Hematopoietic multipotent progenitor cell treated with erythropoietin and hydrocortisone succinate and interleukin-3 and kit ligand, for 6 days (in vitro differentiated cells): ENCODE results near the gene RNF167.

ENCODE experiments used
- DNase-seq: peaks from one replicate; pipeline ENCODE4 v3.0.0-alpha.2; 2015

Gene RNF167

GRCh38 chr17:4958102-4958501 is 18.0 kb downstream of the RNF167 start:
- DNase-seq, result no peak

GRCh38 chr17:4959261-4959965 is 19.3 kb downstream of the RNF167 start:
- no peak for DNase-seq

- no peak for DNase-seq
Observed at GRCh38 chr17:4960279-4960922, 20.3 kb downstream of the RNF167 start.

- DNase-seq, result no peak
Observed at GRCh38 chr17:4965311-4965986, 25.4 kb downstream of the RNF167 start.

GRCh38 chr17:4966844-4967538 is 26.9 kb downstream of the RNF167 start:
- peak; percentile 99 for DNase-seq

GRCh38 chr17:4967539-4968485 is 27.7 kb downstream of the RNF167 start, which contains the start of gene SPAG7:
Gene SPAG7 (minus strand): TSS chr17:4967817. CDS start chr17:4967804, 13 bp downstream.
- peak; percentile 98 for DNase-seq

- DNase-seq, result peak; percentile 33
Observed at GRCh38 chr17:4968486-4969046, 28.5 kb downstream of the RNF167 start.

GRCh38 chr17:4969047-4969550 is 29.0 kb downstream of the RNF167 start:
- DNase-seq, result peak; percentile 22

- DNase-seq, result no peak
Observed at GRCh38 chr17:4969551-4970173, 29.6 kb downstream of the RNF167 start.

GRCh38 chr17:4970273-4970672 is 30.2 kb downstream of the RNF167 start:
- no peak for DNase-seq

- no peak for DNase-seq
Observed at GRCh38 chr17:4971826-4972225, 31.8 kb downstream of the RNF167 start.

GRCh38 chr17:4972322-4972721 is 32.3 kb downstream of the RNF167 start:
- DNase-seq, result no peak

- DNase-seq, result no peak
Observed at GRCh38 chr17:4972752-4973151, 32.7 kb downstream of the RNF167 start.

- no peak for DNase-seq
Observed at GRCh38 chr17:4973256-4974114, 33.4 kb downstream of the RNF167 start.

GRCh38 chr17:4974115-4974670 is 34.1 kb downstream of the RNF167 start:
- DNase-seq, result no peak

- peak; percentile 46 for DNase-seq
Observed at GRCh38 chr17:4978726-4979125, 38.7 kb downstream of the RNF167 start.

- peak; percentile 78 for DNase-seq
Observed at GRCh38 chr17:4980644-4981216, 40.7 kb downstream of the RNF167 start.

- no peak for DNase-seq
Observed at GRCh38 chr17:4982305-4982704, 42.2 kb downstream of the RNF167 start.

GRCh38 chr17:4986403-4986802 is 46.3 kb downstream of the RNF167 start:
- DNase-seq, result peak; percentile 27
